SH-SY5Y (cell line): ENCODE measurements around the gene C20orf144.

Source experiments
- GATA2 ChIP-seq: IDR thresholded peaks from 2 replicates; pipeline ENCODE4 v1.6.1; 2011; ENCODE audit warnings: mild to moderate bottlenecking, low read depth, low read length
- GATA3 ChIP-seq: IDR thresholded peaks from 2 replicates; pipeline ENCODE4 v1.6.1; 2011; ENCODE audit warnings: low read depth, mild to moderate bottlenecking, low read length, moderate library complexity

DNA sequence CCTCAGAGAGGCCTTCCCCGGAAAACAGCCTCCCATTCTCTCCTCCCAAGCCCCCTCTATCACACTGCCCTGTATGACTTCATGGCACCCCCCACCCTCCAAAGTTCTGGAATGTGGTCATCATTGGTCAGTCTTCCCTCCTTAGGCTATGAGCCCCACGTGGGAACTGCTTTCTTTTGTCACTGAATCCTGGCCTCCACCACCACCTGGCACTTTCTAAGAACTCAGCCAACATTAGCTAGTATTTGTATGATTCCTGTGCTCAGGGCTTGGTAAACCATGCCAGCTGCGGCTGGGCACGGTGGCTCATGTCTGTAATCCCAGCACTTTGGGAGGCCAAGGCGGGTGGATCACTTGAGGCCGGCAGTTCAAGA is 32.5 kb downstream of the C20orf144 start:
- TF ChIP-seq GATA2 (no peak), GATA3 (no peak)
